Measurements from ENCODE around the gene CYP21A2. TPM values are rescaled to one million over a fixed set of nuclear protein-coding genes. Genes with fewer than 3 reads are reported as not detected.

CYP21A2 gene
- total RNA-seq, result 0.64 TPM

DNA sequence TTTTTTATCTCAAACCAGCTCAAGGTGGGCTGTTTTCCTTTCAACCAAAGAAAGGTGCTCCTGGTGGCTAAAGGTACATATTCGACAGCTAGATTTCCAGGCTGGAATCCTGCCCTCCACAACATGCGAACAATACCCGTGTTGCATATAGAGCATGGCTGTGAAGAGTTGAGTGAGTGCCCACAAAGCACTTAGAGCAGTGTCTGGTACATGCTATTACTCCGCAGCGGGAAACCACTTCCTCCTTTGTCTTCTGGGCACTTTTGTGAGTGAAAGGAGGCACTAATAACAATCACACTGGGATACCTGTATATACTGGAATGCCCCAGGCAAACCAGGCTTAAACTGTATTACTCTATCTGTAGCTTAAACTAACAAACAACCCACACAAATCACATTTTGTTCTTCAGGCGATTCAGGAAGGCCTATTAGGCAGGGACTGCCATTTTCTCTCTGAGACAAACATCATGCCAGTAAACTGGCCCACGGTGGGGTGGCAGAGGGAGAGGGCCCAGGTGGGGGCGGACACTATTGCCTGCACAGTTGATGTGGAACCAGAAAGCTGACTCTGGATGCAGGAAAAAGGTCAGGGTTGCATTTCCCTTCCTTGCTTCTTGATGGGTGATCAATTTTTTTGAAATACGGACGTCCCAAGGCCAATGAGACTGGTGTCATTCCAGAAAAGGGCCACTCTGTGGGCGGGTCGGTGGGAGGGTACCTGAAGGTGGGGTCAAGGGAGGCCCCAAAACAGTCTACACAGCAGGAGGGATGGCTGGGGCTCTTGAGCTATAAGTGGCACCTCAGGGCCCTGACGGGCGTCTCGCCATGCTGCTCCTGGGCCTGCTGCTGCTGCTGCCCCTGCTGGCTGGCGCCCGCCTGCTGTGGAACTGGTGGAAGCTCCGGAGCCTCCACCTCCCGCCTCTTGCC lies at the start of gene CYP21A2:
Gene CYP21A2, plus strand, starts transcription at position 818 of the 927 bp plus-strand sequence. Its CDS starts 8 bp downstream, at position 826.

DNA sequence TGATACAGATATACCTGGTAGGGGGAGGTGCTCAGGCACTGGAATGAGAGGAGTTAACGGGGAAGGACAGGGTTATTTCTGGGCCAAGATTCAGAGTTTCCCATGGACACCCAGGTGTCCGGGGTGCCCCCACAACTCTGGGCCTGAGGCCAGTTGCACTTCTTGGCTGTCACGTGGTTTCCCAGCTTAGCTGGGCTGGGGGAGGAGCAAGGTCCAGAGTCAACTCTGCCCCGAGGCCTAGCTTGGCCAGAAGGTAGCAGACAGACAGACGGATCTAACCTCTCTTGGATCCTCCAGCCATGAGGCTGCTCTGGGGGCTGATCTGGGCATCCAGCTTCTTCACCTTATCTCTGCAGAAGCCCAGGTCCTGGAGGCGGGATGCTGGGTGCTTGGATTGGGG lies 23.7 kb upstream of the CYP21A2 start, which contains the start of gene C4B:
Gene C4B, plus strand, starts transcription at position 249 of the 400 bp plus-strand sequence. Its CDS starts 51 bp downstream, at position 300.

Small RNA genes within 50 kb of the gene (small RNA-seq; reads per million reads assigned to genes)
- gene RNA5SP206 (ENCODE audit: low replicate concordance), result not detected

Other genes with a start within 250 kb of the CYP21A2 start
- gene VARS1, start 242.7 kb upstream of the CYP21A2 start, total RNA-seq, result 38.8 TPM
- gene LSM2, start 231.4 kb upstream of the CYP21A2 start, total RNA-seq, result 33.5 TPM
- gene HSPA1L, start 223.1 kb upstream of the CYP21A2 start, total RNA-seq, result 2.9 TPM
- 1,222 TPM for gene HSPA1A, start 222.9 kb upstream of the CYP21A2 start, total RNA-seq
- 1,232 TPM for gene HSPA1B, start 210.7 kb upstream of the CYP21A2 start, total RNA-seq
- 46.4 TPM for gene NEU1, start 175.6 kb upstream of the CYP21A2 start, total RNA-seq
- gene SLC44A4, start 159.4 kb upstream of the CYP21A2 start, total RNA-seq, result 28.4 TPM
- gene EHMT2, start 140.7 kb upstream of the CYP21A2 start, total RNA-seq, result 71.4 TPM
- gene ZBTB12, start 136.3 kb upstream of the CYP21A2 start, total RNA-seq, result 14.4 TPM
- gene C2, start 110.7 kb upstream of the CYP21A2 start, total RNA-seq, result 7.1 TPM
- 9.9 TPM for gene CFB, start 92.3 kb upstream of the CYP21A2 start, total RNA-seq
- gene NELFE, start 79.4 kb upstream of the CYP21A2 start, total RNA-seq, result 50.0 TPM
- gene SKIC2, start 79.2 kb upstream of the CYP21A2 start, total RNA-seq, result 53.5 TPM
- 20.1 TPM for gene DXO, start 66.3 kb upstream of the CYP21A2 start, total RNA-seq
- gene C4A, start 56.4 kb upstream of the CYP21A2 start, total RNA-seq, result 48.4 TPM
- 45.4 TPM for gene C4B, start 23.6 kb upstream of the CYP21A2 start, total RNA-seq
- gene TNXB, start 70.9 kb downstream of the CYP21A2 start, total RNA-seq, result 52.8 TPM
- gene ATF6B, start 89.8 kb downstream of the CYP21A2 start, total RNA-seq, result 49.8 TPM
- 4.4 TPM for gene FKBPL, start 91.9 kb downstream of the CYP21A2 start, total RNA-seq
- gene PRRT1, start 113.5 kb downstream of the CYP21A2 start, total RNA-seq, result 1.9 TPM
- 39.3 TPM for gene PPT2, start 115.7 kb downstream of the CYP21A2 start, total RNA-seq
- gene EGFL8, start 126.2 kb downstream of the CYP21A2 start, total RNA-seq, result 14.0 TPM
- 29.7 TPM for gene AGPAT1, start 137.7 kb downstream of the CYP21A2 start, total RNA-seq
- 65.9 TPM for gene RNF5, start 140.0 kb downstream of the CYP21A2 start, total RNA-seq
- gene AGER, start 145.8 kb downstream of the CYP21A2 start, total RNA-seq, result 6.0 TPM
- gene PBX2, start 151.8 kb downstream of the CYP21A2 start, total RNA-seq, result 86.2 TPM
- 7.8 TPM for gene GPSM3, start 154.2 kb downstream of the CYP21A2 start, total RNA-seq
- gene NOTCH4, start 185.7 kb downstream of the CYP21A2 start, total RNA-seq, result 22.2 TPM